ENCODE data around the gene PNKD. TPM values are rescaled to one million over a fixed set of nuclear protein-coding genes. Genes with fewer than 3 reads are reported as not detected.

Gene PNKD
- total RNA-seq, 1 donor from 2014 or later, result 13.5 TPM

DNA sequence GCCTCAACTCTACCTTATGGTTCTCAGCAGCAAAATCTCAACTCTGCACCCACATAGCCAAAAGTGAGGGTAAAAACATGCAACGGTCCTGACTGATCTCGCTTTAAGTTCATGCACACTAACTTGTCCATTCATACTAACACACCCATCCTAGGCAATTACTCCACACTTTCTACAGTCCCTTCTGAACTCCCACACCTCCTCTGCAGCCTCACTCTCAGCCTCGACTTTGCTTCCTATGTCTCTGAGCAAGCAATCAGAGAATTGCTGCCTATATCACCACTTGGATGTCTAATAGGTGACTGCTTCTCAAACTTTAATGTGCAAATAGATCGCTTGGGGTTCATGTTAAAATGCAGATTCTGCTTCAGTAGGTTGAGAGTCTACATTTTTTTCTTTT, 29.8 kb downstream of the PNKD start:
- H3K4me3 Mint-ChIP-seq, result no peak overlapping the region
- H3K27me3 ChIP-seq, result no peaks in the 10 kb centered on the region
- H4K20me1 ChIP-seq (ENCODE audit: low read depth), result no peaks in the 10 kb centered on the region
- peaks cover under 1% of the 10 kb centered on the region for H3K4me1 ChIP-seq
- H3K36me3 ChIP-seq, result no peaks in the 10 kb centered on the region
- no peak overlapping the region for H3K4me3 ChIP-seq
- no peak for TF ChIP-seq EZH2 (IDR thresholded peaks at IDR 0.05)
- TF ChIP-seq EZH2phosphoT487 (IDR thresholded peaks at IDR 0.05), result no peak
- no peak for TF ChIP-seq CTCF (IDR thresholded peaks at IDR 0.05)
- no peak overlapping the region for H3K4me2 ChIP-seq
- no peaks in the 10 kb centered on the region for H3K79me2 ChIP-seq (ENCODE audit: low read depth)
- no peak overlapping the region for H3K27ac Mint-ChIP-seq
- no peaks in the 10 kb centered on the region for H3F3A ChIP-seq (ENCODE audit: low read depth)
- H3K27ac ChIP-seq, result no peak overlapping the region
- H3K9ac ChIP-seq, result no peak overlapping the region
- H3K9me3 Mint-ChIP-seq, result no peaks in the 10 kb centered on the region
- peaks cover 5% of the 10 kb centered on the region for H3K27me3 Mint-ChIP-seq (ENCODE audit: insufficient read depth, low read depth)
- H3K4me1 Mint-ChIP-seq, result peaks cover 7% of the 10 kb centered on the region
- H3K36me3 Mint-ChIP-seq, result no peaks in the 10 kb centered on the region
- no peak overlapping the region for H2AFZ ChIP-seq (replicated peaks)
- H3K9me3 ChIP-seq (ENCODE audit: low read depth), result no peaks in the 10 kb centered on the region
- DNase-seq (ENCODE audit: low spot score), result no peak

DNA sequence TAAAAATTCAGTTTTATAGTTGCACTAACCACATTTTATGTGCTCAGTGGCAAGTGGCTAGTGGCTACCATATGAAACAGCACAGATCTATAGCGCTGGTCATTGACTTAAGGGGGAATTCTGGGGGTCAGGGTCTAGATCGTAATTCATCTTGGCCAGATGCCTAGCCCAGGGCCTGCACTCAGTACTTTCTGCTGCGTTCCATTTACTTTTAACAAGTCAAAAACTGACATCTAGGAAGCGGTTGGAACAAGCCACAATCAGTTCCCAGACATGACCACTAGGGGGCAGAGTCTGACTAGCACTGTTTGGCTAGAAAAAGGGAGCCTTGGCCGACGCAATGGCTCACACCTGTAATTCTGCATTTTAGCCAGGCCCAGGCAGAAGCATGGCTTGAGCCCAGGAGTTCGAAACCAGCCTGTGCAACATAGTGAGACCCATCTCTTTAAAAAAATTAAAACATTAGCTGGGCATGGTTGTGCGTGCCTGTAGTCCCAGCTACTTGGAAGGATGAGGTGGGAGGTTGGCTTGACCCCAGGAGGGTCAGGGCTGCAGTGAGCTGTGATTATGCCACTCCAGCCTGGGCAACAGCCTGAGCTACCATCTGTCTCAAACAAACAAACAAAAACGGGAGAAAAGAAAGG, 31.0 kb downstream of the PNKD start:
- Histone ChIP-seq H3K36me3 (no peaks in the 10 kb centered on the region), H3K4me2 (no peak overlapping the region), H3K9ac (no peak overlapping the region), H3K9me3 (ENCODE audit: low read depth) (no peaks in the 10 kb centered on the region), H3K4me1 (no peaks in the 10 kb centered on the region), H3K4me3 (no peak overlapping the region), H4K20me1 (ENCODE audit: low read depth) (no peaks in the 10 kb centered on the region), H3K27me3 (no peaks in the 10 kb centered on the region), H2AFZ (replicated peaks) (no peak overlapping the region), H3F3A (ENCODE audit: low read depth) (no peaks in the 10 kb centered on the region), H3K27ac (no peak overlapping the region), H3K79me2 (ENCODE audit: low read depth) (no peaks in the 10 kb centered on the region)
- Mint-ChIP-seq H3K9me3 (no peaks in the 10 kb centered on the region), H3K4me1 (peaks cover 3% of the 10 kb centered on the region), H3K27ac (no peak overlapping the region), H3K36me3 (no peaks in the 10 kb centered on the region), H3K4me3 (no peak overlapping the region), H3K27me3 (ENCODE audit: insufficient read depth, low read depth) (peaks cover 11% of the 10 kb centered on the region)
- peak; percentile 91 for DNase-seq (ENCODE audit: low spot score)
- TF ChIP-seq EZH2phosphoT487 (IDR thresholded peaks at IDR 0.05), result no peak
- no peak for TF ChIP-seq EZH2 (IDR thresholded peaks at IDR 0.05)
- TF ChIP-seq CTCF (IDR thresholded peaks at IDR 0.05), result peak; percentile 98

- H3F3A ChIP-seq (ENCODE audit: low read depth), result no peaks in the 10 kb centered on the region
- DNase-seq (ENCODE audit: low spot score), result no peak
- no peaks in the 10 kb centered on the region for H3K9me3 ChIP-seq (ENCODE audit: low read depth)
- no peaks in the 10 kb centered on the region for H3K79me2 ChIP-seq (ENCODE audit: low read depth)
- H3K27ac ChIP-seq, result no peak overlapping the region
- Mint-ChIP-seq H3K4me3 (no peak overlapping the region), H3K27ac (peak overlapping the region; percentile 55), H3K36me3 (no peaks in the 10 kb centered on the region), H3K4me1 (peaks cover 3% of the 10 kb centered on the region), H3K9me3 (no peaks in the 10 kb centered on the region), H3K27me3 (ENCODE audit: insufficient read depth, low read depth) (peaks cover 15% of the 10 kb centered on the region)
- H3K4me2 ChIP-seq, result no peak overlapping the region
- H3K4me1 ChIP-seq, result no peaks in the 10 kb centered on the region
- TF ChIP-seq CTCF (IDR thresholded peaks at IDR 0.05) (no peak), EZH2 (IDR thresholded peaks at IDR 0.05) (no peak), EZH2phosphoT487 (IDR thresholded peaks at IDR 0.05) (no peak)
- H4K20me1 ChIP-seq (ENCODE audit: low read depth), result no peaks in the 10 kb centered on the region
- no peaks in the 10 kb centered on the region for H3K36me3 ChIP-seq
- no peak overlapping the region for H3K4me3 ChIP-seq
- H3K27me3 ChIP-seq, result no peaks in the 10 kb centered on the region
- H2AFZ ChIP-seq (replicated peaks), result no peak overlapping the region
- no peak overlapping the region for H3K9ac ChIP-seq
Measured at GRCh38 chr2:218305383-218305782, 35.1 kb downstream of the PNKD start.

Measured in neural progenitor cell (in vitro differentiated cells).